ENCODE data around the gene OGA. TPM values are rescaled to one million over a fixed set of nuclear protein-coding genes. Genes with fewer than 3 reads are reported as not detected.

The OGA gene
- total RNA-seq, 1 donor from 2014 or later = 96.4 TPM

DNA sequence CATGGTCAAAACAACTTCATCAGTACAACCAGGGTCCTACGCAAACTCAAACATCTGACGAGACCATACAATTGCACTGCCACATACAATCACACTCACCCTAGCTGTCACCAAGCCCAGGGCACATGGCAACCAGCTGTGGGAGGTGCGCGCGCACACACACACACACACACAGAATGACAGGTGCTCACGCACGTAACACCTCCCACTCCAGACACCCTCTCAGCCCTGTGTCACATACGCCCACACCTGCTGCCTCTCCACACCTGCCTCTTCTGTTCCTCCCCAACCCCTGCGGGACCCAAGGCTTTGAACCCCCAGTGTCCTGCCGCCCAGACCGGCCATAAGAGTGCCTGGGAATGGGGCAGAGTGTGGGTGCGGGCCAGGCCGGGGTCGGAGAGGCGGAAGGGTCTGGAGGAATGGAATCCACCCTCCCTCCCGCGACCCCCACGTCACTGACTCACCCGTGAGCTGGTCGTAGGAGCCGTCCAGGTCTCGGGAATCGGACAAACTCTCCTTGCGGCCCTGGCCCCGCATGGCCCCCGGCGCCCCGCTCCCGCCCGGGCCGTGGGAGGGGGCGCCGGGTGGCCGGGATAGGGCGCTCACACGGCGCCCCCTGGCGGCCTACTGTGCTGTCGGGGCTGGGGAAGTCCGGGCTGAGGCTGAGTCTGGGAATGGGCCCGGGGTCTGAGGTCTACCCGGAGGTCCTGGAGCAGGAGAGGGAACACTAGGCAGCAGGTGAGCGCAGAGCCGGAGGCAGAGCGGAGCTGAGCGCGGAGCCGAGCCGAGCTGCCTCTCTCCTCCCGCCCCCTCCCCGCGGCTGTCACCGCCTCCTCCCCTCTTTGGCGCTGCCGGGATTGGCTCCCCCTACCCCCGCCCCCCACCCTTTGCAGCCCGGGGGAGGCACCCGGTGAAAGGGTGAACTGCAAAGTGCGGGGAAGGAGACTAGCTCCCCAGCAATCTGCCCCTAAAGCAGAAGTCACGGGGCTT is 25.1 kb upstream of the OGA start, which contains the start of gene KCNIP2:
KCNIP2 (minus strand) TSS at position 769 of the 990 bp plus-strand sequence; CDS start at position 537, 232 bp downstream.
- no peak within 1 kb of the TSS for H3K4me3 ChIP-seq (ENCODE audit: low read depth, low read length)
- H3K36me3 ChIP-seq (ENCODE audit: control insufficient read depth, insufficient read depth, low read length) = peaks cover 2% of the 10 kb centered on the region
- peak; percentile 59 for TF ChIP-seq CTCF (IDR thresholded peaks at IDR 0.05; ENCODE audit: insufficient read depth, low read length, severe bottlenecking)
- FAIRE-seq (no peak), DNase-seq (ENCODE audit: low read depth) (no peak)
- H3K27me3 ChIP-seq (ENCODE audit: control insufficient read depth, insufficient read depth, low read length) = no peaks in the 10 kb centered on the region

GRCh38 chr10:101841826-101842225 is 23.6 kb upstream of the OGA start:
- H3K27me3 ChIP-seq (ENCODE audit: control insufficient read depth, insufficient read depth, low read length) = no peaks in the 10 kb centered on the region
- no peak for FAIRE-seq
- no peak for TF ChIP-seq CTCF (IDR thresholded peaks at IDR 0.05; ENCODE audit: insufficient read depth, low read length, severe bottlenecking)

DNA sequence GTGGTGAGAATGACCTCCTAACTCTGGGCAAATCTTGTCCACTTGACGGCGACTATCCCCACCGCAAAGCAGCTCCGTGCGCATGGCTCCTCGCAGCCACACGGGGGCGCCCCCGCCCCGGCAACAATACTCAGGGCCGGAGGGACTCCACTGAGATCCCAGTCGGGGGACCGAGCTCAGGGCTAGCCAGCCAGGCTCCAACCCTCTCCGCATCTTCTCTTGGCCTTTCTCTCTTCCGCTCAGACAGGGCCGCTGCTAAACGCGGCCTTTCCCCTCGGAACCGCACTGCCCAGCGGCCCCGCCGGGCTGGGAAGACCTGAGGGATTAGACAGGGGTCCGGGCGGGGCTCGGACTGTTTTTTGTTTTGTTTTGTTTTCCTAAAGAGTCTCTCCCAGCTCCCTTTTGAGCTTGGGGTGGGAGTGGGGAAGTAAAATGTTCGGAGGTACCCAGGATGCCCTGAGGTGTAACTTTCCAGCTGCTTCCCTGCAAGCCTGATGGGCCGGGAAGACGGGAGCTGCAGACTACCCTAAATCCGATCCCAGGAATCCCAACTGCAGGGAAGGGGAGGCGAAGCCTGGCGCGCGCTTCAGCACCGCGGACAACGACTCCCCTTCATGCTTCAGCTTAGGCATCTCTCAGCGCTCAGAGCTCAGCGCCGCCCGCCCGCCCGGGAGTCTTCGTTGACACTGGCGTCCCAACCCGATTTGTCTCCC is 22.7 kb upstream of the OGA start:
- H3K27me3 ChIP-seq (ENCODE audit: control insufficient read depth, insufficient read depth, low read length) = no peaks in the 10 kb centered on the region
- FAIRE-seq (no peak), DNase-seq (ENCODE audit: low read depth) (peak; percentile 70)
- TF ChIP-seq CTCF (IDR thresholded peaks at IDR 0.05; ENCODE audit: insufficient read depth, low read length, severe bottlenecking) = peak; percentile 97
- H3K4me3 ChIP-seq (ENCODE audit: low read depth, low read length) = peak overlapping the region; percentile 9
- peaks cover under 1% of the 10 kb centered on the region for H3K36me3 ChIP-seq (ENCODE audit: control insufficient read depth, insufficient read depth, low read length)

More at GRCh38 chr10:101841826-101842225, 23.6 kb upstream of the OGA start:
- no peak for DNase-seq (ENCODE audit: low read depth)
- peaks cover 1% of the 10 kb centered on the region for H3K36me3 ChIP-seq (ENCODE audit: control insufficient read depth, insufficient read depth, low read length)
- no peak overlapping the region for H3K4me3 ChIP-seq (ENCODE audit: low read depth, low read length)

- FAIRE-seq (no peak), DNase-seq (ENCODE audit: low read depth) (no peak)
- Histone ChIP-seq H3K36me3 (ENCODE audit: control insufficient read depth, insufficient read depth, low read length) (no peaks in the 10 kb centered on the region), H3K27me3 (ENCODE audit: control insufficient read depth, insufficient read depth, low read length) (no peaks in the 10 kb centered on the region), H3K4me3 (ENCODE audit: low read depth, low read length) (peak overlapping the region; percentile 21)
- no peak for TF ChIP-seq CTCF (IDR thresholded peaks at IDR 0.05; ENCODE audit: insufficient read depth, low read length, severe bottlenecking)
Measured at GRCh38 chr10:101840102-101840684, 21.9 kb upstream of the OGA start.

DNA sequence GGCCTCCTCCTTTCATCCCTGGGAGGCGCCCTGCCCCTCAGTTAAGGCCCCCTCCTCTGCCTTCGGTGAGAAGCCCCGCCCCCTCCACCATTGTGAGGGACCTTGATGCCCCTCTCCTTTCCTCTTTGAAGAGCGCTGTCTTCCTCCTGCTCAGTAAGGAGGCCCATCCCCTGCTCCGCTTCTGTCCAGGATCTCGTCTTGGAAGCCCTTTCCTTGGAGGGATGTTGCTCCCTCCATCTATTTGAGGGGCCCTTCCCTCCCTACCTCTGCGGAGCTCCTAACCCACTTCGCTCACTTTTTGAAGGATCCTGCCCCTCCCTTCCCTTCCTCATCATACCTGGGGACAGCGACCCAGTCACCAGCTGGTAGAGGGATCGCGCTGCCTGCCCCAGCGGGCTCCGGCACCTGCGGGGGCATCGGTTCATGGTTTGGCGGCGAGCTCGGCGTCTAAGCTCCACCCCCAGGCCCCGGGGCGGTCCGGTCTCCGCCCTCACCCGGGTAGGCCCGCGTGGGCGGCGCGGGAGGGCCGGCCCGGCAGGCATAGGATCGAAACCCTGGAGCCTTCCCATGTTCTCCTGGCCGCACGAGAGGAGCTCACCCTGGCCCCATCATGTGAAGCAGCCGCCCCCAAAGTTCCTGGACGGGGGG is 21.3 kb upstream of the OGA start:
- DNase-seq (ENCODE audit: low read depth) (no peak), FAIRE-seq (no peak)
- no peak for TF ChIP-seq CTCF (IDR thresholded peaks at IDR 0.05; ENCODE audit: insufficient read depth, low read length, severe bottlenecking)
- peak overlapping the region; percentile 21 for H3K4me3 ChIP-seq (ENCODE audit: low read depth, low read length)
- no peaks in the 10 kb centered on the region for H3K36me3 ChIP-seq (ENCODE audit: control insufficient read depth, insufficient read depth, low read length)
- H3K27me3 ChIP-seq (ENCODE audit: control insufficient read depth, insufficient read depth, low read length) = no peaks in the 10 kb centered on the region
